Hepatocyte (in vitro differentiated cells): Measurements from ENCODE around the gene PSMG3. TPM values are rescaled to one million over a fixed set of nuclear protein-coding genes. Genes with fewer than 3 reads are reported as not detected.
A peak's percentile ranks its signal among the peaks of the same experiment; 100 is the strongest.

Experiments used
- DNase-seq: peaks from one replicate; pipeline ENCODE4 v3.0.0-alpha.2; 2016; ENCODE audit warnings: low spot score
- H2AFZ ChIP-seq: fragments of 200-600 bp; sonication (generic); 2 replicates; pipeline ENCODE4 v1.6.0; 2016; ENCODE audit warnings: antibody characterized with exemption, mild to moderate bottlenecking
- H3K27ac ChIP-seq: fragments of 200-600 bp; sonication (generic); 2 replicates; pipeline ENCODE4 v1.5.1; 2016; ENCODE audit warnings: mild to moderate bottlenecking
- H3K27me3 ChIP-seq: fragments of 200-600 bp; sonication (generic); 2 replicates; pipeline ENCODE4 v1.6.1; 2016
- H3K36me3 ChIP-seq: fragments of 200-600 bp; sonication (generic); replicated peaks from 2 replicates; pipeline ENCODE4 v1.5.1; 2016; ENCODE audit warnings: low read depth; ENCODE audit not compliant: insufficient read depth
- H3K4me1 ChIP-seq: fragments of 200-600 bp; sonication (generic); 2 replicates; pipeline ENCODE4 v1.5.1; 2016; ENCODE audit warnings: mild to moderate bottlenecking, moderate library complexity; ENCODE audit not compliant: insufficient read depth
- H3K4me2 ChIP-seq: fragments of 200-600 bp; sonication (generic); 2 replicates; pipeline ENCODE4 v1.6.0; 2016
- H3K4me3 ChIP-seq: fragments of 200-600 bp; sonication (generic); 2 replicates; pipeline ENCODE4 v1.5.1; 2016; ENCODE audit warnings: mild to moderate bottlenecking
- H3K79me2 ChIP-seq: fragments of 200-600 bp; sonication (generic); 2 replicates; pipeline ENCODE4 v1.6.0; 2017; ENCODE audit warnings: mild to moderate bottlenecking
- H3K9me2 ChIP-seq: fragments of 200-600 bp; sonication (generic); replicated peaks from 2 replicates; pipeline ENCODE4 v1.6.0; 2017; ENCODE audit warnings: mild to moderate bottlenecking; ENCODE audit not compliant: insufficient read depth
- H3K9me3 ChIP-seq: fragments of 200-600 bp; sonication (generic); 2 replicates; pipeline ENCODE4 v1.5.1; 2016; ENCODE audit warnings: low read depth, mild to moderate bottlenecking
- H4K20me1 ChIP-seq: fragments of 200-600 bp; sonication (generic); 2 replicates; pipeline ENCODE4 v1.6.0; 2016; ENCODE audit warnings: mild to moderate bottlenecking; ENCODE audit not compliant: insufficient read depth, poor library complexity, severe bottlenecking
- CTCF ChIP-seq: fragments of 200-600 bp; sonication (generic); IDR thresholded peaks from 2 replicates; pipeline ENCODE4 v1.5.1; 2016; ENCODE audit warnings: antibody characterized with exemption, mild to moderate bottlenecking; ENCODE audit not compliant: poor library complexity
- EZH2 ChIP-seq: fragments of 200-600 bp; sonication (generic); IDR thresholded peaks from 2 replicates; pipeline ENCODE4 v1.6.1; 2016; ENCODE audit warnings: antibody characterized with exemption, mild to moderate bottlenecking, borderline replicate concordance
- EZH2phosphoT487 ChIP-seq: fragments of 200-600 bp; sonication (generic); IDR thresholded peaks from one replicate; pipeline ENCODE4 v1.6.1; 2018; ENCODE audit warnings: antibody characterized with exemption, mild to moderate bottlenecking, low read depth, moderate library complexity; ENCODE audit not compliant: unreplicated experiment, severe bottlenecking
- WGBS: methylation state at CpG from one replicate; pipeline ENCODE4 v1.1.6; 2016; ENCODE audit warnings: low lambda C conversion rate; ENCODE audit errors: missing lambda C conversion rate; 5-methylcytosine and 5-hydroxymethylcytosine counted together
- polyA plus RNA-seq: library from polyadenylated mRNA; unstranded; fragments of >200 nt; fragmentation: Nextera tagmentation; extraction: Ambion mirVana; gene quantifications from 2 replicates; pipeline ENCODE4 v1.2.1, GENCODE V29; 2016
- total RNA-seq: library from RNA; depleted of rRNA; stranded (reverse); fragments of >200 nt; gene quantifications from 2 replicates; pipeline ENCODE4 v1.2.3, GENCODE V29; 2014

The PSMG3 gene
- total and polyA plus RNA-seq, 2 experiments from 2014 or later = 42.7 to 44.8 TPM

DNA sequence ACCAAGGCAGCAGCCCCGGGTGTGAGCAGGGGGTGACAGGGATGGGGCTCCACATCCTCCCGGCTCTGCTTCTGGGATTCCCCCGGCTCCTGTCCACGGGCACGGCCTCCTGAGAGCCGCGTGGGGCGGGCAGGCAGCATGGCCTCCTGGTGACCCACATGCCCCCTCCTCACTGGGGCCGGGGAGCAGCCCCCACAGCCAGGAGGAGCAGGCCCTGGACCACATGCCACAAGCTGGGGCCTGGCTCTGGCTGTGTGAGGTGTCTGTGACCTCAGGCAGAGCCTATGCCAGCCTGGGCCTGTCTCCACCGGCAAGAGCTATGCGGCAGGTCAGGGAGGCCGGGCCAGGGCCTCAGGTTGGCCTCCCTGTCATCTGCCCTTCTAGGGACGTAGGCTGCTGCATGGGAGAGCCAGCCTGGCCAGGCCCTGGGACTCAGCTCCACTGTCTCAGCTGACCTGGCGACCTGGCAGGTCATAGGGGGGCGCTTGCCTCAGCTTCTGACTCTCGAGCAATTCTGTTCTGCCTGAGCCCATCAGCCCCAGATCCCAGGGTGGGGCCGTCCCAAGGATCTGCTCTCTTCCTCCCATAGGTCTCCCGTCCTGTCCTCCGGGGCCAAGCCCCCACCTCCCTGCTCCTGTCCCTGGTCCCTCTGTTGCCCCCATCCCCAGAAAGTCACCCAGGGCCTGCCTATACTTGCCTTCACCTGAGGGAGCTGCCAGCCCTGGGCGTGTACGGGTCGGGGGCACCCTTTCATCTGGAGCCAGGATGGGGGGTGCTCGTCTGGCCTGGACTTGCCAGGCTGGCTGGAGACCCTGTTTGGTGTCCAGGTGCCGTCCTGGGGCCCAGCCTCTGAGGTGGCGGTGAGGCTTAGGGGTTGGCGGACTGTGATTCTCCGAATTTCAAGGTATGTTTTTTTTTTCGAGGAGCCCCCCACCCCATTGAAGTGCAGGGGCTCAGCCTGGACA lies 9.9 kb downstream of the PSMG3 start:
- no peak overlapping the region for H2AFZ ChIP-seq
- no peak overlapping the region for H3K27ac ChIP-seq
- H3K9me2 ChIP-seq = no peaks in the 10 kb centered on the region
- DNase-seq = no peak
- 85% methylated on average over 28 of the region's 28 CpGs for WGBS
- peaks cover 11% of the 10 kb centered on the region for H3K4me1 ChIP-seq
- no peaks in the 10 kb centered on the region for H3K36me3 ChIP-seq
- no peaks in the 10 kb centered on the region for H3K9me3 ChIP-seq
- H4K20me1 ChIP-seq = no peaks in the 10 kb centered on the region
- TF ChIP-seq EZH2phosphoT487 (no peak), CTCF (no peak), EZH2 (no peak)
- H3K79me2 ChIP-seq = peaks cover 2% of the 10 kb centered on the region
- no peak overlapping the region for H3K4me2 ChIP-seq
- H3K4me3 ChIP-seq = no peak overlapping the region
- H3K27me3 ChIP-seq = no peaks in the 10 kb centered on the region

- H3K79me2 ChIP-seq = peaks cover 4% of the 10 kb centered on the region
- WGBS = 90% methylated on average over 29 of the region's 32 CpGs
- no peak overlapping the region for H2AFZ ChIP-seq
- H3K27me3 ChIP-seq = no peaks in the 10 kb centered on the region
- H3K36me3 ChIP-seq = no peaks in the 10 kb centered on the region
- H3K4me3 ChIP-seq = no peak overlapping the region
- no peak for DNase-seq
- no peaks in the 10 kb centered on the region for H3K9me3 ChIP-seq
- H3K4me2 ChIP-seq = no peak overlapping the region
- no peaks in the 10 kb centered on the region for H3K9me2 ChIP-seq
- peaks cover 11% of the 10 kb centered on the region for H3K4me1 ChIP-seq
- no peak for TF ChIP-seq CTCF
- no peak for TF ChIP-seq EZH2
- TF ChIP-seq EZH2phosphoT487 = no peak
- no peak overlapping the region for H3K27ac ChIP-seq
- no peaks in the 10 kb centered on the region for H4K20me1 ChIP-seq
Observed at GRCh38 chr7:1558841-1559625, 10.8 kb downstream of the PSMG3 start.

DNA sequence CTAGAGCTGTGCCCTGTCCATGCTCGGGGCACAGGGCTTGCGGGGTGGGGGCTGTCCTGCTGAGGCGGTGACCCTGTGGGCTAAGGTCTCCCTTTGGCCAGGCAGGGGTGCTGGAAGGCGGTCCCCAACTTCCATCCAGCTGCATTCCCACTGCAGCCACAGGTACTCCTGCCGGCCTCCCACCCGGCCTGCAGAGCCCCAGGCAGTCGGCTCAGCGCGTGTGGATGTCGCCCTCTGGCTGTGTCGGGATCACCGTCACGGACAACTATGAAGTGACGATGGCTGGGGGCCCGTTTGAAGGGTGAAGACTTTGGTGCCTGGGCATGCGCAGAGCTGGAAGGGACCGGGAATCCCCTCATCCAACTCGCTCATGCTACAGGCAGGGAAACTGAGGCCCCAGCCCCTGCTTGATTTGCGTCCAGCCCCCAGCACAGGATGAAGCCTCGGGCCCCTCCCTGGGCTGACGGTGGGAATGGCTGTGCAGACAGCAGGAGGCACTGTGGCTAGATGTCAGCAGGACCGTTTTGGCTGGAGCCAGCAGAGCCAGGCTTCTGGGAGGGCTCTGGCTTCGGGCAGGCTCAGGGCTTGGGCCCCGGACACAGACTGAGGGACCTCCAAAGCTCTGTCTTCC lies 11.5 kb downstream of the PSMG3 start:
- no peaks in the 10 kb centered on the region for H4K20me1 ChIP-seq
- H3K9me2 ChIP-seq = no peaks in the 10 kb centered on the region
- no peaks in the 10 kb centered on the region for H3K36me3 ChIP-seq
- H3K27me3 ChIP-seq = no peaks in the 10 kb centered on the region
- peaks cover 4% of the 10 kb centered on the region for H3K79me2 ChIP-seq
- peak; percentile 56 for DNase-seq
- no peak overlapping the region for H3K27ac ChIP-seq
- no peak overlapping the region for H2AFZ ChIP-seq
- no peaks in the 10 kb centered on the region for H3K9me3 ChIP-seq
- H3K4me3 ChIP-seq = no peak overlapping the region
- 59% methylated on average over 24 of the region's 24 CpGs for WGBS
- no peak for TF ChIP-seq EZH2phosphoT487
- TF ChIP-seq CTCF = peak; percentile 45
- peaks cover 11% of the 10 kb centered on the region for H3K4me1 ChIP-seq
- no peak overlapping the region for H3K4me2 ChIP-seq
